Activated CD4-positive, alpha-beta memory T cell treated with anti-CD3 and anti-CD28 coated beads for 36 hours (primary cell): ENCODE data around the gene GLB1L2. TPM values are rescaled to one million over a fixed set of nuclear protein-coding genes. Genes with fewer than 3 reads are reported as not detected.

ENCODE experiments used
- CTCF ChIA-PET: fragments of 350-600 bp; sonication (Branson Sonifier 250); formaldehyde crosslinking; loops from one replicate; lab custom pipeline; 2021; ENCODE audit warnings: antibody characterized with exemption, inconsistent platforms; lab: Charles Lee
- POLR2A ChIA-PET: fragments of 350-600 bp; sonication (Branson Sonifier 250); formaldehyde crosslinking; loops from one replicate; lab custom pipeline; 2021; ENCODE audit warnings: antibody characterized with exemption; lab: Charles Lee
- DNase-seq: peaks from one replicate; pipeline ENCODE4 v3.0.0-alpha.2; 2020
- H3K27ac Mint-ChIP-seq: one replicate; pipeline ENCODE4 v1.8.0; 2021; ENCODE audit warnings: mixed read lengths
- H3K27me3 Mint-ChIP-seq: one replicate; pipeline ENCODE4 v1.8.0; 2021; ENCODE audit warnings: mixed read lengths
- H3K36me3 Mint-ChIP-seq: one replicate; pipeline ENCODE4 v1.8.0; 2021; ENCODE audit warnings: mixed read lengths
- H3K4me1 Mint-ChIP-seq: one replicate; pipeline ENCODE4 v1.8.0; 2021; ENCODE audit warnings: low read depth, mixed read lengths
- H3K4me3 Mint-ChIP-seq: one replicate; pipeline ENCODE4 v1.8.0; 2021; ENCODE audit warnings: mild to moderate bottlenecking, mixed read lengths
- H3K9me3 Mint-ChIP-seq: one replicate; pipeline ENCODE4 v1.8.0; 2021; ENCODE audit warnings: mixed read lengths
- intact Hi-C: fragments of 100-400 bp; cut with micrococcal nuclease; formaldehyde crosslinking; loops from one replicate; pipeline ENCODE4 v1.15.1; 2023
- total RNA-seq, 2 experiments: library from RNA; stranded (reverse); gene quantifications; one replicate each; pipeline ENCODE4 v1.2.3, GENCODE V29; 2021

GLB1L2 gene
- total RNA-seq, 2 experiments from 2014 or later = 3.8 to 4.1 TPM

DNA sequence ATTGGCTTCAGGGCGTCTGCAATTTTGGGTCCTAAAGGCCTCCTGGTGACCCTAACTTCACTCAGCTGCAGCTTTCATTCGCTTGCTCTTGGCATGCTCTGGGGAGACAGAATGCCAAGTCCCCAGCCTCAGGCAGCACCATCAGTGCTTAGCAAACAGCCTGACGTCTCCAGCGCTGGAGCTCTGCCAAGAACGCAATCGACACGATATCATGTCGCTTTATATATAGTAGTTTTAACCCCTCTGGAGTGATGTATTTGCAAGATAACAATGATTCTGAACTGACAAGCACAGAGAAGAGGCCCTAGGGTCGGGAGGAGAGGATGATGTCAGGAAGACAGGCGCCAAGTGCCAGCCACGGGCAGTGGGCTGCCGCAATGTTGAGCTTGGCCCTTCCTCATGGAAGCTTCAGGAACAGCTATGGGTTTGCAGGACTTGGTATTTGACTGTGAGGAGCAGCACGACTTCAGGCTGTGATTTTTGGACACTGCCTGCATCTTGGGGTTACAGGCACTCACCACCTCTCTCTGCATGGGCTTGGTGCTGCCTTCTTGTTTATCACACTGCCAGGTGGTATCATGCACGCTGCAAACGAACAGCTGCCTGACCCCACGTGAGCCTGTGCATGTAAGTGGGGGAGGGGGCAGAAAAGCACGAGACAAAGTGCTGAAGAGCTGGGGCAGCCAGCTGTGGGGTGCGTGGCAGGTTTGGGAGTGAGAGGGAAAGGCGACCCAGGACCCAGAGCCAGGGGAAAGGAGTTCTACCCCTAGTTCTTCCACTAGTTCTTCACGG lies 54.2 kb downstream of the GLB1L2 start:
- POLR2A ChIA-PET = no interaction called here
- H3K4me3 Mint-ChIP-seq = no peak overlapping the region
- intact Hi-C loops = no loop called here
- CTCF ChIA-PET = interaction anchor here (1.1 kb wide), 1 partner anchor 26 kb away, joined by 3 read pairs; no protein-coding TSS in a partner anchor
- H3K27ac Mint-ChIP-seq = no peak overlapping the region
- DNase-seq = no peak
- H3K27me3 Mint-ChIP-seq = peaks cover 25% of the 10 kb centered on the region
- peaks cover 21% of the 10 kb centered on the region for H3K4me1 Mint-ChIP-seq
- H3K36me3 Mint-ChIP-seq = no peaks in the 10 kb centered on the region
- H3K9me3 Mint-ChIP-seq = no peaks in the 10 kb centered on the region

- no peak overlapping the region for H3K4me3 Mint-ChIP-seq
- H3K27ac Mint-ChIP-seq = no peak overlapping the region
- H3K27me3 Mint-ChIP-seq = peaks cover 26% of the 10 kb centered on the region
- ChIA-PET CTCF (interaction anchor here (1.1 kb wide), 1 partner anchor 27 kb away, joined by 3 read pairs; no protein-coding TSS in a partner anchor), POLR2A (no interaction called here)
- H3K36me3 Mint-ChIP-seq = no peaks in the 10 kb centered on the region
- intact Hi-C loops = no loop called here
- no peaks in the 10 kb centered on the region for H3K9me3 Mint-ChIP-seq
- H3K4me1 Mint-ChIP-seq = peaks cover 21% of the 10 kb centered on the region
- no peak for DNase-seq
These were observed 55.2 kb downstream of the GLB1L2 start for GRCh38 chr11:134386945-134387344.

- Mint-ChIP-seq H3K27ac (no peak overlapping the region), H3K9me3 (no peaks in the 10 kb centered on the region), H3K4me1 (peaks cover 21% of the 10 kb centered on the region), H3K4me3 (no peak overlapping the region), H3K27me3 (peaks cover 26% of the 10 kb centered on the region), H3K36me3 (no peaks in the 10 kb centered on the region)
- intact Hi-C loops = no loop called here
- CTCF ChIA-PET = no interaction called here
- POLR2A ChIA-PET = no interaction called here
- no peak for DNase-seq
These were observed 55.7 kb downstream of the GLB1L2 start for GRCh38 chr11:134387501-134387900.

DNA sequence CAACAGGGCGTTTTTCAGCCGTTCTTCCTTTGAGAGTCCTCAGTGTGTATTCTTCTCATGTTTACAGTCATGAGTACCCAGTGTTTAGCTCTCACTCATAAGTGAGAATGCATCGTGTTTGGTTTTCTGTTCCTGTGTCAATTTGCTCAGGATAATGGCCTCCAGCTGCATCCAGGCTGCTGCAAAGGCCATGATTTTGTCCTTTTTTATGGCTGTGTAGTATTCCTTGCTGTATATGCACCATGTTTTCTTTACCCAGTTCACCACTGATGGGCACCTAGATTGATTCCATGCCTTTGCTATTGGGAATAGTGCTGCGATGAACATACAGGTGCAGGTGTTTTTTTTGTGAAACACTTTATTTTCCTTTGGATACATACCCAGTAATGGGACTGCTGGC lies 56.8 kb downstream of the GLB1L2 start:
- peaks cover 24% of the 10 kb centered on the region for H3K27me3 Mint-ChIP-seq
- H3K36me3 Mint-ChIP-seq = no peaks in the 10 kb centered on the region
- H3K4me3 Mint-ChIP-seq = no peak overlapping the region
- ChIA-PET CTCF (no interaction called here), POLR2A (no interaction called here)
- intact Hi-C loops = no loop called here
- H3K4me1 Mint-ChIP-seq = peaks cover 21% of the 10 kb centered on the region
- H3K27ac Mint-ChIP-seq = no peak overlapping the region
- no peak for DNase-seq
- no peaks in the 10 kb centered on the region for H3K9me3 Mint-ChIP-seq

GRCh38 chr11:134389464-134390180 lies 57.8 kb downstream of the GLB1L2 start:
- peaks cover 21% of the 10 kb centered on the region for H3K4me1 Mint-ChIP-seq
- intact Hi-C loops = no loop called here
- no peaks in the 10 kb centered on the region for H3K9me3 Mint-ChIP-seq
- ChIA-PET CTCF (no interaction called here), POLR2A (no interaction called here)
- no peak overlapping the region for H3K27ac Mint-ChIP-seq
- no peak overlapping the region for H3K4me3 Mint-ChIP-seq
- H3K27me3 Mint-ChIP-seq = peaks cover 23% of the 10 kb centered on the region
- no peaks in the 10 kb centered on the region for H3K36me3 Mint-ChIP-seq
- no peak for DNase-seq

GRCh38 chr11:134390706-134391569 lies 59.1 kb downstream of the GLB1L2 start:
- H3K27ac Mint-ChIP-seq = no peak overlapping the region
- no peak for DNase-seq
- H3K4me1 Mint-ChIP-seq = peaks cover 14% of the 10 kb centered on the region
- peaks cover 16% of the 10 kb centered on the region for H3K27me3 Mint-ChIP-seq
- CTCF ChIA-PET = no interaction called here
- intact Hi-C loops = no loop called here
- no peaks in the 10 kb centered on the region for H3K36me3 Mint-ChIP-seq
- POLR2A ChIA-PET = no interaction called here
- no peaks in the 10 kb centered on the region for H3K9me3 Mint-ChIP-seq
- no peak overlapping the region for H3K4me3 Mint-ChIP-seq

- Mint-ChIP-seq H3K36me3 (no peaks in the 10 kb centered on the region), H3K4me3 (no peak overlapping the region), H3K27me3 (peaks cover 11% of the 10 kb centered on the region), H3K9me3 (no peaks in the 10 kb centered on the region), H3K4me1 (peaks cover 7% of the 10 kb centered on the region), H3K27ac (no peak overlapping the region)
- DNase-seq = no peak
- CTCF ChIA-PET = no interaction called here
- intact Hi-C loops = no loop called here
- POLR2A ChIA-PET = no interaction called here
These were observed 59.9 kb downstream of the GLB1L2 start for GRCh38 chr11:134391656-134392055.

GRCh38 chr11:134392953-134393615 lies 61.3 kb downstream of the GLB1L2 start:
- H3K27me3 Mint-ChIP-seq = peaks cover 6% of the 10 kb centered on the region
- H3K36me3 Mint-ChIP-seq = no peaks in the 10 kb centered on the region
- H3K4me1 Mint-ChIP-seq = no peaks in the 10 kb centered on the region
- no peaks in the 10 kb centered on the region for H3K9me3 Mint-ChIP-seq
- no peak overlapping the region for H3K4me3 Mint-ChIP-seq
- ChIA-PET CTCF (no interaction called here), POLR2A (no interaction called here)
- intact Hi-C loops = no loop called here
- no peak overlapping the region for H3K27ac Mint-ChIP-seq
- DNase-seq = no peak

GRCh38 chr11:134393638-134394037 lies 61.9 kb downstream of the GLB1L2 start:
- intact Hi-C loops = no loop called here
- no peak for DNase-seq
- Mint-ChIP-seq H3K4me1 (no peaks in the 10 kb centered on the region), H3K4me3 (no peak overlapping the region), H3K9me3 (no peaks in the 10 kb centered on the region), H3K27ac (no peak overlapping the region), H3K27me3 (peaks cover 2% of the 10 kb centered on the region), H3K36me3 (no peaks in the 10 kb centered on the region)
- POLR2A ChIA-PET = no interaction called here
- CTCF ChIA-PET = no interaction called here

GRCh38 chr11:134394311-134394710 lies 62.5 kb downstream of the GLB1L2 start:
- DNase-seq = no peak
- intact Hi-C loops = no loop called here
- ChIA-PET CTCF (no interaction called here), POLR2A (no interaction called here)
- Mint-ChIP-seq H3K36me3 (no peaks in the 10 kb centered on the region), H3K4me3 (no peak overlapping the region), H3K27me3 (peaks cover 4% of the 10 kb centered on the region), H3K9me3 (no peaks in the 10 kb centered on the region), H3K27ac (no peak overlapping the region), H3K4me1 (no peaks in the 10 kb centered on the region)

GRCh38 chr11:134395002-134395401 lies 63.2 kb downstream of the GLB1L2 start:
- Mint-ChIP-seq H3K4me1 (no peaks in the 10 kb centered on the region), H3K27me3 (peaks cover 4% of the 10 kb centered on the region), H3K36me3 (no peaks in the 10 kb centered on the region), H3K9me3 (no peaks in the 10 kb centered on the region), H3K4me3 (no peak overlapping the region), H3K27ac (no peak overlapping the region)
- ChIA-PET CTCF (no interaction called here), POLR2A (no interaction called here)
- no peak for DNase-seq
- intact Hi-C loops = no loop called here
